Neural progenitor cell (in vitro differentiated cells): ENCODE measurements around the gene TUB.

Experiments
- CTCF ChIP-seq: fragments of 200-600 bp; sonication (generic); IDR thresholded peaks from 2 replicates; pipeline ENCODE4 v1.5.1; 2017; ENCODE audit warnings: antibody characterized with exemption, mild to moderate bottlenecking
- EZH2 ChIP-seq: fragments of 200-600 bp; sonication (generic); IDR thresholded peaks from 2 replicates; pipeline ENCODE4 v1.6.1; 2017; ENCODE audit warnings: antibody characterized with exemption, mild to moderate bottlenecking, moderate library complexity
- EZH2phosphoT487 ChIP-seq: fragments of 200-600 bp; sonication (generic); IDR thresholded peaks from 2 replicates; pipeline ENCODE4 v1.6.1; 2017; ENCODE audit warnings: antibody characterized with exemption

- TF ChIP-seq EZH2 = no peak
- TF ChIP-seq CTCF = no peak
- no peak for TF ChIP-seq EZH2phosphoT487
Observed at GRCh38 chr11:8034604-8035190, 46.3 kb upstream of the TUB start.
